ENCODE results near the gene FN1.

The FN1 gene

DNA sequence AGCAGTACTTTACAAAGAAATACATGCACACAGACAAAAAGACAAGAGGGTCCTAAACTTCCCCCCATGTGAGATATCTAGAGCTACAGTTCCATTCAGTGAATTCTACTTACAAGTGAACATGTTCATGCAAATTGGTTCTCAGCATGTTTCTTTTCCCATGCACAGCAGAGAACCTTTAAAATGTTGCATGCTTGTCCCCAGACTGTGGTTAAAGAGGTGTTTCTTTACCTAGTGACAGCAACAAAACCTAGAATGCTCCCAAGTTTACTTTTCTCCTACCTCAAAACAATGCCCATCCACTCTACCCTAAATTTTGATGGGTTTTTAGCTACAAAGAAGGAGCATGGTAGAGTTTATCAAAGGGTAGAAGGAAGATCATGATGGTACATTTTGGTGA is 43.7 kb downstream of the FN1 start:
- in situ Hi-C loops (cut with MboI; ENCODE audit: low sequenced_read_pairs) = no loop called here

DNA sequence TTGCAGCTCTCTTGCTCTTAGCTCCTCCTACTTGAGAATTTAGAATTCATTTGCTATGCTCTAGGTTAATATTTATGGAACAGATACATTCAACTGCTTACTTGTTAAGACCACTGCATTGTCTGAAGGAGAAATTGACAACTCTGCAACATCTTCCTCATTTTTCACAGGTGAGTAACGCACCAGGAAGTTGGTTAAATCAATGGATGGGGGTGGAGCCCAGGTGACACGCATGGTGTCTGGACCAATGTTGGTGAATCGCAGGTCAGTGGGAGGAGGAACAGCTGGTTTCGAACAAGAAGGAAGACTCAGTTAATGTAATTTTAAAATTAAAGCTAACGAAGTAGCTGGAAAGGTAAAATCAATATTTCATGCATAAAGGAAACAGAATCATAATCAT is 44.3 kb downstream of the FN1 start:
- in situ Hi-C loops (cut with MboI; ENCODE audit: low sequenced_read_pairs) = no loop called here

DNA sequence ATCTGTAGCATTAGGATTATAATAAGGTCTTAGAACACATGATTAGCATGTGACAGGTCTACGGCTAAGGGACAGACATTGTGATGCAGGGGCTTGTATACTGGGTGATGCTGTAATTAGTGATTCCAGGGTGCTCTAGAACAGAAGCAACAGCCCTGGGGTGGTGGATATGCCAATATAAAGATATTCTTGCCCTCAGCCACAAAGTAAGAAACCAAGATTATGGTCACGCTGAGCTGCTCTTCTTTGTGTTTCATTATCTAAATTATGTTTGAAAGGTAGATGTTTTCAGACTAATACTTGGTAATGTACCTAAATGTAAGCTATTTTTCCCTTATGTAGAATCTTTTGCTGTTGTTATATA is 45.3 kb downstream of the FN1 start:
- in situ Hi-C loops (cut with MboI; ENCODE audit: low sequenced_read_pairs) = no loop called here

GRCh38 chr2:215388002-215388728 is 47.7 kb downstream of the FN1 start:
- in situ Hi-C loops (cut with MboI; ENCODE audit: low sequenced_read_pairs) = no loop called here

- in situ Hi-C loops (cut with MboI; ENCODE audit: low sequenced_read_pairs) = no loop called here
These were observed 49.3 kb downstream of the FN1 start for GRCh38 chr2:215386566-215386965.

DNA sequence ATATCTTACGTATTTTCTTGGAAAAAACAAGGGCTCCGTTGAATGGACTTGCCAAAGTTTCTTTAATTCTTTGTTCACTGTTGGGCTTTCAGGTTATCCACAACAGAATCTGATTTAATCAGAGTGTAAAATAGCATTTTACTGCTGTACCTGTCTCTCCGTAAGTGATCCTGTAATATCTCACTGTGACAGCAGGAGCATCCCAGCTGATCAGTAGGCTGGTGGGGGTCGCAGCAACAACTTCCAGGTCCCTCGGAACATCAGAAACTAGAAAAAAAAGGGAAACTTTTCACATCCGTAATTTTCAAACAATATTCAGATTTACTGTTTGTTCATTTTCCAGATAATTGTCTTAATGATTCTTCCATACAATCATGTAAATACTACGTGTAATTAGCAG is 51.2 kb downstream of the FN1 start:
- in situ Hi-C loops (cut with MboI; ENCODE audit: low sequenced_read_pairs) = no loop called here

- in situ Hi-C loops (cut with MboI; ENCODE audit: low sequenced_read_pairs) = no loop called here
These were observed 52.1 kb downstream of the FN1 start for GRCh38 chr2:215383652-215384279.

GRCh38 chr2:215382480-215382879 is 53.4 kb downstream of the FN1 start:
- in situ Hi-C loops (cut with MboI; ENCODE audit: low sequenced_read_pairs) = no loop called here

- in situ Hi-C loops (cut with MboI; ENCODE audit: low sequenced_read_pairs) = no loop called here
These were observed 53.9 kb downstream of the FN1 start for GRCh38 chr2:215382011-215382410.

DNA sequence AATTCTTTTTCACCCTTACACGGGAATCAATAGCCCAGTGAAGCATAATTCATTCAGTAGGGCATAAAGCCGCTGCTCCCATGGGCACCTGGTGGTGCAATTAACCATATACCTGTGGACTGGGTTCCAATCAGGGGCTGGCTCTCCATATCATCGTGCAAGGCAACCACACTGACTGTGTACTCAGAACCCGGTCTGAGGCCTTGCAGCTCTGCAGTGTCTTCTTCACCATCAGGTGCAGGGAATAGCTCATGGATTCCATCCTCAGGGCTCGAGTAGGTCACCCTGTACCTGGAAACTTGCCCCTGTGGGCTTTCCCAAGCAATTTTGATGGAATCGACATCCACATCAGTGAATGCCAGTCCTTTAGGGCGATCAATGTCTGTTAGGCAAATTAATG is 55.2 kb downstream of the FN1 start:
- in situ Hi-C loops (cut with MboI; ENCODE audit: low sequenced_read_pairs) = no loop called here

DNA sequence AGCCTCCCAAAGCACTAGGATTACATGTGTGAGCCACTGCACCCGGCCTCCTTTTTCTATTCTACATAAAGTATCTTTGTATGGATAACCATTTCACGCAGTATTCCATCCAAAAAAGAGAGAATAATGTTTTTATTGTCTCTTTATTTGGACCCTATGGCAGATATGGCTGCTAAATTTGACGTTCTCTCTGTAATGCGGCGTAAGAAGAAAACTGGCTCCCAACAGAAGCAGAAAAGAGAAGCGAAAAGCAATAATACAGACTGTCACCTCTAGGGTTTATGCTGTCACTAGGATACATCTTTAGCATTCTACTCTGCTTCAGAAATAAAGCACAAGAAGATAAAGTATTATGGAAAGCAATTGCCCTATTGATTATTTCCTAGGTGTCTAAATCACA is 55.9 kb downstream of the FN1 start:
- in situ Hi-C loops (cut with MboI; ENCODE audit: low sequenced_read_pairs) = no loop called here

DNA sequence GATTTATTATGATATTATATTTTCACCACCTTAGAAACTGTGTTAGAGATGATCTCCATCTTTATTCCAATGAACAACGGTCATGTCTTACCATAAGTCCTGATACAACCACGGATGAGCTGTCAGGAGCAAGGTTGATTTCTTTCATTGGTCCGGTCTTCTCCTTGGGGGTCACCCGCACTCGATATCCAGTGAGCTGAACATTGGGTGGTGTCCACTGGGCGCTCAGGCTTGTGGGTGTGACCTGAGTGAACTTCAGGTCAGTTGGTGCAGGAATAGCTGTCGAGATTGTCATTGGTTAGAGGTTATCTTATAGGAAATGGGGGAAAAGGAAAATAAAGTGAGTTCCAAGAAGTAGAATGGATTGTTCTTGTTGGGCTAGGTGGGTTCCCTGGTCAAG is 56.8 kb downstream of the FN1 start:
- in situ Hi-C loops (cut with MboI; ENCODE audit: low sequenced_read_pairs) = no loop called here

DNA sequence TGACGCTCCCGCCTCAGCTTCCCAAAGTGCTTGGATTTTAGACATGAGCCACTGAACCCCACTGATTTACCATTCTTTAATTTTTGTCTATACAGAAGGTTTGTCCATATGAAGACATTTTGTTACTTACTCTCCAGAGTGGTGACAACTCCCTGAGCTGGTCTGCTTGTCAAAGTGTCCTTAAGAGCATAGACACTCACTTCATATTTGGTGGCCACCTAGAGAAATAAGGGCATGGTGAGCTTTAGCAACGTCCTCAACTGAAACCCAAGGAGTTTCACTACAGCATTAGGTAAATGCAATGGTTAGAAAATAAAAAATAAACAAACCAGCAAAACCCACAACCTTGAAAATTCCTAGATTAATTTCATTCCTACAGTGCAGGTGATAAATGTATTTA is 57.8 kb downstream of the FN1 start:
- in situ Hi-C loops (cut with MboI; ENCODE audit: low sequenced_read_pairs) = no loop called here

- in situ Hi-C loops (cut with MboI; ENCODE audit: low sequenced_read_pairs) = no loop called here
These were observed 58.6 kb downstream of the FN1 start for GRCh38 chr2:215377283-215377682.

DNA sequence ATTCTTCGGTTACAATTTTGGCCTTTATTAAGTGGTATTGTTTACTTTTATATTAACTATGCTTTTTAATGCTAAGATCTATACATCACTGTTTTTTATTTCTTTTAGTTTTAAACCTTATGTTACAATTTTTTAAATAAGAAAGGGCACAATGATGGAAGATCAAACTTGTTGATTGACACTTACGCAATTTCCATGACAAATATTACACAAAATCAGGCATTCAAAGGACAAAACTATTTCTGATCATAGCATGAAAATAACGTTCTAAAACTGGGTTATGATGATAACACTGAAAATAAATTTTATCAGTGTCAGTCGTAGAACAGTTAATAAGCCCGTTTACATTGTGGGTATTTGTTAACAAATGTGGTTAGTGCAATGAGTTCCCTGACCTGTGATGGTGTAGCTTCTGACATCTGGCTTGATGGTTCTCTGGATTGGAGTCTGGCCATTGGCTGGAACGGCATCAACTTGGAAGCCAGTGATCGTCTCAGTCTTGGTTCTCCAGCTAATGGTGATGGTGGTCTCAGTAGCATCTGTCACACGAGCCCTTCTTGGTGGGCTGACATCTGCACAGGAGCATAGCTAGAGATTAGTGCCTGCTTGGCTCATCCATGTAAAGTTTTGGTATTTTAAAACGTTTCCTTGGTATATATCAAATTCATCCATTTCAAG is 59.6 kb downstream of the FN1 start:
- in situ Hi-C loops (cut with MboI; ENCODE audit: low sequenced_read_pairs) = no loop called here

DNA sequence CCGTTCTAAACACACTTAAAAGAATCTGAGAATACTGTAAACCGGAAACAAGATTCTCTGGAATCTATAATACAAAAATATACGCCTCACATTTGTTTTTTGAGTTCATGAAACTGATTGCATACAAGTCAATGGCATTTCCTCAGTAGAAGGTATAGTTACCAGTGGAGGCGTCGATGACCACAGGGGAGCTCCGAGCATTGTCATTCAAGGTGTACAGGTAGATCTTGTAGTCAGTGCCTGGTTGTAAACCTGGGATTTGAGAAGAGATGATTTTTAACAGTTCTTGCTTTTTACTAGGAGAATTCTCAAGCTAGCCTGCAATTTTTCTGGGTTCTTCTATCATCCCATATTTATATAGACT is 60.4 kb downstream of the FN1 start:
- in situ Hi-C loops (cut with MboI; ENCODE audit: low sequenced_read_pairs) = no loop called here

DNA sequence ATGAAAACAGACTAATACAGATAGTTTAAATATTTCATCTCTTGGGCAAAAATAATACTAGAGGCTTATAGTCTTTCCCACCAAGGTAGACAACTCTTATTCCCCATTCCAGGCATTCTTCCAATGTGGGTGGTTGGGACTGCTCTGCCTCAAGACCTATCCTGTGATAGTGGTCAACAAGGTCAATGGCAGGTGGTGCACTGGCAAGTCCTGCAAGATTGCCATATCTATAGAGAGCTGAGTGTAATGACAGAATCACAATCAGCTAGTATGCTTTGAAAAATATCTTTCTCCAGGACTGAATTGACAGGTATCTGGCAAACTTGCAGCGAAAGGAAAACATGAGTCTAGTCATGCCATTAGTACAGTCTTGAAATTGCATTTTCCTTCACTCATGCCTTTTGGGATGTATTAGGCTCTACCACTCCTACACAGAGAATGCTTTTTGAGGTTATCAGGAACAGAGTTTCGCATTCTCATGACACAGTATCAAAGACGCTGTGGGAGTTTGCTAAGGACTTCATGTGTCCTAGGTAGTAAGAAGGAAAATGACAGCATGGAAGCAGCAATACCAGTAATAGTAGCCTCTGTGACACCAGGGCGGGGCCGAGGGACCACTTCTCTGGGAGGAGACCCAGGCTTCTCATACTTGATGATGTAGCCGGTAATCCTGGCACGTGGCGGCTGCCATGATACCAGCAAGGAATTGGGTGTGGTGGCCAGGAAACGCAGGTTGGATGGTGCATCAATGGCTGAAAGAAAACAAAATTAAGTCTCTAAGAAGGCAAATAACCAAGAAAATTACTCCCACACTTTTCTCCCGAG is 61.0 kb downstream of the FN1 start:
- in situ Hi-C loops (cut with MboI; ENCODE audit: low sequenced_read_pairs) = no loop called here

- in situ Hi-C loops (cut with MboI; ENCODE audit: low sequenced_read_pairs) = no loop called here
These were observed 61.9 kb downstream of the FN1 start for GRCh38 chr2:215374002-215374401.

DNA sequence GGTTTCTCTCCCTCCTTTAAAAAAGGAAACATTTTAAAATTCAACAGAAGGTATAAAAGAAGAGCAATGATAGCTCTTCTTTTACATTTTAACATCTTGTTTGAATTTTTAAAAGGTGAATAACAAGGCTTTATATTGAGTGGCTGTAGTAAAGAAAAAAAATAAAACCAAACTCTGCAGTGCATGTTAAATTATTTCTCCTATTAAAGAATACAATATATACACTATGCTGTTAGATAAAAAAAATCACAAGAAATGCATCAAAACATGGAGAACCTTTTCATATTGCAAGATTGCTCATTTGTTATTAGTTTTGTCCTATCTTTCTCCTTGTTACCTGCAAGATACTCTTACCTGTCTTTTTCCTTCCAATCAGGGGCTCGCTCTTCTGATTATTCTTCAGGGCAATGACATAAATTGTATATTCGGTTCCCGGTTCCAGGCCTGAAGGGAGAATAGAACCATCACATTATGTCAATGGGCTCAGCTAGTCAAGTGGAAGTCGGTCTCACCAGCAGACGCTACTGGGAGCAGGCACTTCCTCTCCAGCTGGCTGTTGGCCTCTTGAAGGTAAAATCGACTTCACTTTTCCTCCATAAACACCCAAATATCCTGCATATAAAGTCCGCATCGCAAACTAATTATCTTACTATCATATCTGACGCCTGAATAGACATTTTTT is 62.8 kb downstream of the FN1 start:
- in situ Hi-C loops (cut with MboI; ENCODE audit: low sequenced_read_pairs) = no loop called here

DNA sequence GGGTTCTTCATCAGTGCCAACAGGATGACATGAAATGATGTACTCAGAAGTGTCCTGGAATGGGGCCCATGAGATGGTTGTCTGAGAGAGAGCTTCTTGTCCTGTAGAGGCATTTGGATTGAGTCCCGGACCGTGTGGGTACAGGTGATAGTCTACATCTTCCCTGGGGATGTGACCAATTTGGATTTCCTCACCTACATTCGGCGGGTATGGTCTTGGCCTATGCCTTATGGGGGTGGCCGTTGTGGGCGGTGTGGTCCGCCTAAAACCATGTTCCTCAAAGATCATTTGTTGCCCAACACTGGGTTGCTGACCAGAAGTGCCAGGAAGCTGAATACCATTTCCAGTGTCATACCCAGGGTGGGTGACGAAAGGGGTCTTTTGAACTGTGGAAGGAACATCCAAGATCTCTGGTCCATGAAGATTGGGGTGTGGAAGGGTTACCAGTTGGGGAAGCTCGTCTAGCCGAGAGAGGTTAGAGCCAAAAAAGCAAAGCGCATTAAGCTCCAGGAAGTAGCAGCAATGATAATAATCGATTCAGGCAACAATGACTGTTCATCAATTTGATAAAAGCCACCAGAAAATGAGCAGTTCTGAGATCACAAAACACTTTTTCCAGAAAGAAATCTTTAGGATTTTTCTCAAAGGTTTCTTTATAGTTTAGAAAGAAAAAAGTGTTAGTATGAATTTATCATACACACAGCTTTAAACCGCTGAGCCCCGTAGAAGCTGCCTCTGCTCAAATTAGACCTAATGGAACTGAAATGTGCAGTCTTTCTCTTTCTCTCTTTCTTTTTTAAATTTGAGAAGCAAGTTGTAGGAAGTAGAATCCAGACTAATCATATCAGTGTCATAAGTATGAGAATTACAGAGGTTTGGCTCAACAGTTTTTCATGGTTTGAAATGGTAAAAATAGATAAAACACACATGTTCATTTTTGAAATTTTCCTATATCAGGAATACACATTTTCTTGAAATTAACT is 63.7 kb downstream of the FN1 start:
- in situ Hi-C loops (cut with MboI; ENCODE audit: low sequenced_read_pairs) = no loop called here
